ENCODE results near the gene CFAP68. TPM values are rescaled to one million over a fixed set of nuclear protein-coding genes. Genes with fewer than 3 reads are reported as not detected.

Gene CFAP68
- total RNA-seq, 1 experiment from 2014 or later: 23.4 TPM

DNA sequence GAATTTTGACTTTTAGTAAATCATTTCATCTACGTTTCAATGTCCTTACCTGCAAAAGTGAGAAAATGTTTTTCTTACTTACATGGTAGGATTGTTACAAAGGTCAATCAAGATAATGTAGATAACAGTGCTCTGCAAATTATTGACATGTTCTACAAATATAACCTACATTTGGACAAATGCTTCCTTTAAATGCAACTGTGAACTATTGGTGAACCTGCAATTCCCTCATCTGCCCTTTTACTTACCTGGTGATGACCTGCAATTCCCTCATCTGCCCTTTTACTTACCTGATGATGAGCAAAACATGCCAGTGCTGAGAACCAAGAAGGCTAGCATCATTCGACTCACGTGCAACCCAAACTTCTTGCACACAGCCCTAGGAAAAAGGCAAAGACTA lies 19.1 kb upstream of the CFAP68 start:
- DNase-seq: no peak
- Histone ChIP-seq H3K23me2 (ENCODE audit: insufficient read length, low read depth, low read length, poor library complexity, severe bottlenecking) (no peaks in the 10 kb centered on the region), H3K14ac (ENCODE audit: insufficient read depth, low read length) (no peak overlapping the region), H2BK12ac (ENCODE audit: insufficient read length, low read depth, low read length) (no peak overlapping the region), H3K79me2 (ENCODE audit: insufficient read depth, low read length) (no peaks in the 10 kb centered on the region), H2BK20ac (ENCODE audit: low read depth, low read length, poor library complexity, severe bottlenecking) (no peak overlapping the region), H4K91ac (ENCODE audit: insufficient read length, low read depth, low read length) (no peak overlapping the region), H4K8ac (replicated peaks; ENCODE audit: insufficient read length, low read depth, low read length) (no peak overlapping the region), H3K4ac (ENCODE audit: low read depth, low read length) (no peak overlapping the region), H4K5ac (ENCODE audit: insufficient read length, low read depth, low read length) (no peak overlapping the region), H2AFZ (ENCODE audit: low read length) (no peak overlapping the region), H3K9me3 (ENCODE audit: control insufficient read depth, low read depth, low read length) (no peaks in the 10 kb centered on the region), H3K79me1 (ENCODE audit: insufficient read depth, low read depth, low read length, poor library complexity, severe bottlenecking) (no peaks in the 10 kb centered on the region), H2BK15ac (ENCODE audit: low read depth, low read length) (no peak overlapping the region), H3K56ac (ENCODE audit: insufficient read length, low read depth, low read length) (no peak overlapping the region), H3K4me2 (ENCODE audit: insufficient read depth, insufficient read length, low read length) (no peak overlapping the region), H3T11ph (ENCODE audit: low read length) (no peak overlapping the region), H3K23ac (ENCODE audit: insufficient read length, low read depth, low read length) (no peak overlapping the region), H3K27ac (ENCODE audit: insufficient read length, low read depth, low read length) (no peak overlapping the region), H2BK5ac (ENCODE audit: insufficient read length, low read length) (no peak overlapping the region), H3K27me3 (ENCODE audit: insufficient read depth, low read length) (no peaks in the 10 kb centered on the region), H2BK120ac (ENCODE audit: low read depth, low read length, poor library complexity, severe bottlenecking) (no peak overlapping the region), H3K9ac (ENCODE audit: extremely low read depth, insufficient read length, low read length) (no peak overlapping the region), H3K4me1 (ENCODE audit: insufficient read depth, low read length) (no peaks in the 10 kb centered on the region), H3K18ac (ENCODE audit: insufficient read length, low read depth, low read length) (no peak overlapping the region), H4K20me1 (ENCODE audit: control insufficient read depth, insufficient read depth, insufficient read length) (no peaks in the 10 kb centered on the region), H2AK5ac (ENCODE audit: insufficient read length, low read length) (no peak overlapping the region)
- TF ChIP-seq, protein P1, sequence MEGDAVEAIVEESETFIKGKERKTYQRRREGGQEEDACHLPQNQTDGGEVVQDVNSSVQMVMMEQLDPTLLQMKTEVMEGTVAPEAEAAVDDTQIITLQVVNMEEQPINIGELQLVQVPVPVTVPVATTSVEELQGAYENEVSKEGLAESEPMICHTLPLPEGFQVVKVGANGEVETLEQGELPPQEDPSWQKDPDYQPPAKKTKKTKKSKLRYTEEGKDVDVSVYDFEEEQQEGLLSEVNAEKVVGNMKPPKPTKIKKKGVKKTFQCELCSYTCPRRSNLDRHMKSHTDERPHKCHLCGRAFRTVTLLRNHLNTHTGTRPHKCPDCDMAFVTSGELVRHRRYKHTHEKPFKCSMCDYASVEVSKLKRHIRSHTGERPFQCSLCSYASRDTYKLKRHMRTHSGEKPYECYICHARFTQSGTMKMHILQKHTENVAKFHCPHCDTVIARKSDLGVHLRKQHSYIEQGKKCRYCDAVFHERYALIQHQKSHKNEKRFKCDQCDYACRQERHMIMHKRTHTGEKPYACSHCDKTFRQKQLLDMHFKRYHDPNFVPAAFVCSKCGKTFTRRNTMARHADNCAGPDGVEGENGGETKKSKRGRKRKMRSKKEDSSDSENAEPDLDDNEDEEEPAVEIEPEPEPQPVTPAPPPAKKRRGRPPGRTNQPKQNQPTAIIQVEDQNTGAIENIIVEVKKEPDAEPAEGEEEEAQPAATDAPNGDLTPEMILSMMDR (conservative IDR thresholded peaks at IDR 0.05): no peak
- no CpG with 5 or more reads among the region's 3 CpGs for WGBS (ENCODE audit: extremely low coverage, insufficient read length, low lambda C conversion rate)
- no peaks in the 10 kb centered on the region for H3K4me1 Mint-ChIP-seq
- H3K27ac Mint-ChIP-seq: no peak overlapping the region
- H3K4me3 Mint-ChIP-seq: no peak overlapping the region
- no peaks in the 10 kb centered on the region for H3K27me3 Mint-ChIP-seq (ENCODE audit: low read depth)
- H3K36me3 Mint-ChIP-seq (ENCODE audit: insufficient read depth in 1 of 3, low read depth in 3 of 3): peaks cover 0 to 30% (median 18%) of the 10 kb centered on the region in 3 experiments; a peak in 5 of 7 replicates
- no peaks in the 10 kb centered on the region for H3K9me3 Mint-ChIP-seq

Measured in H9 (cell line).